Renal cortex interstitium (tissue), 11 donors: ENCODE measurements around the gene SMYD3. TPM values are rescaled to one million over a fixed set of nuclear protein-coding genes. Genes with fewer than 3 reads are reported as not detected.

Experiments
- DNase-seq, 11 donors: peaks; one replicate each; pipeline ENCODE4 v3.0.0-alpha.2; 2013; ENCODE audit warnings: low read depth in 9 of 11, low spot score in 4 of 11; ENCODE audit errors: extremely low read depth in 1 of 11
- polyA plus RNA-seq, 3 donors: library from polyadenylated mRNA; unstranded; fragments of 120-200 nt; gene quantifications; one replicate each; pipeline ENCODE4 v1.2.1, GENCODE V29; 2013; ENCODE audit not compliant: insufficient read length in 3 of 3

The SMYD3 gene
- polyA plus RNA-seq, 3 donors, result 25.0 to 28.7 (median 28.5) TPM

DNA sequence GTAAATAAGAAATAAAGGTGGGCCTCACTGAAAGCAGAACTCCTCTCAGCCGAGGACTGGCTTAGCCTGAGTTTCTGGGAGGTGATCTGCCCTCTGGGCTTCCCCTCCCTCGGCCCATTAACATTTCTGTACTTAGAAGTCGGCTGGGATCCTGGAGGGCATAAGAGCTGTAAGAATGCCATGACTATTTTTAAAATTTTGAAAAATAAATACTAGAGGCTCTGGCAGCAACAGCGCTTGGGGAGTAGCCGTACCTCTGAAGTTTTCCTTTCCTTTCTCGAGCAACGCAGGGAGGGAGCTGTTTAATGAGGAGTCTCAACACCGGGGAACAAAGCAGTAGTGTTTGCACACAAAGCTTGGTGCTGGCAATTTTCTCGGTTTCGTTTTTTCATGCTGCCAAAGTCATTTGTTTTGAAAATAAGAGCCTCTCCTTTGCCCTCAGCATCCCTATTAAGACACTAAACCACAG, 498.7 kb downstream of the SMYD3 start:
- no peak for DNase-seq

DNA sequence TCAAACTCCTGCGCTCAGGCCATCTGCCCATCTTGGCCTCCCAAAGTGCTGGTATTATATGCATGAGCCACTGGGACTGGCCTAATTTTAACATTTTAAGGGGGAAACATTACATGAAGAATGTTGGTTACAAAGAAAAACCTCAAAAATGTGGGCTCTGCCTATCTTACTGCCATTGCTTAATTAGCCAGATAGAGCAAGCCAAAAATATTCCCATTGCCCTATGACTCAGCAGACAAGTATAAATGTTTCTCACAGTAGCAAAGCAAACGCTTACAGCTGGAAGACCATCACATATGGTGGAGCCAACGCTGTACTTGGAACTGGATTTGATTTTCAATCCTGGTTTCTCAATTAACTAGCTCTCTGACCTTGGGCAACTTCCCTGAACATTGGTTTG, 502.0 kb downstream of the SMYD3 start:
- DNase-seq, result no peak

DNA sequence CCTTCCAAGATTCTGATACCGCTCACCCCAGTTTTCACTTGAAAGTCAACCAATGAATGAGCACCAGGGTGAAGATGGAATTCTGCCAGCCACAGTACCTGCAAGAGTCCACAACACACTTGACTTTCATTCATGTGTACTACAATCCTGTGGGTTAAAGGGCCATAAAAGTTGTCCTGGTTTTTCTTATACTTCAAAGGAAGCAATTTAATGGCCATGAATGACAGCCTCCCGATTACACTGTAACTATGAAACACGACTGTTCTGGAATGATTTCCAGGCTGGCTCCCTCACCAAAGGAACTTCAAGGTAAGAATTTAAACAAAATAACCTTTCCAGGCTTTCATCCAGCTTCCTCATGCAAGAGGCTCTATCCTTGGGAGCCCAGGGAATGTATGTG, 502.8 kb downstream of the SMYD3 start:
- DNase-seq, result peak in 3 of 11 donors; percentile 26 to 59 (median 51)

DNA sequence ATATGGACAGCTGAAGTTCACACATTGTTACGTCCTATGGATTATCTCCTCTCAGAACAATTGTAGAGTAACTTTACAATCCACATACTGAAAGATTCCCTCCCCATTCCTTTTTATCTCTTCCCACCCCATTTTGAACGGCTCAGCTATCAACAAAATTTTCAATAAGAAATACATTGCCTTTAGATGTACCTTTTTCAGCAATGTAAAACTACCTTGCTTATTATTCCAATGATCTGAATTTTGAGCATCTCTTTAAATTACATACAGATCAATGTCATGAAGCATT, 503.7 kb downstream of the SMYD3 start:
- no peak for DNase-seq

DNA sequence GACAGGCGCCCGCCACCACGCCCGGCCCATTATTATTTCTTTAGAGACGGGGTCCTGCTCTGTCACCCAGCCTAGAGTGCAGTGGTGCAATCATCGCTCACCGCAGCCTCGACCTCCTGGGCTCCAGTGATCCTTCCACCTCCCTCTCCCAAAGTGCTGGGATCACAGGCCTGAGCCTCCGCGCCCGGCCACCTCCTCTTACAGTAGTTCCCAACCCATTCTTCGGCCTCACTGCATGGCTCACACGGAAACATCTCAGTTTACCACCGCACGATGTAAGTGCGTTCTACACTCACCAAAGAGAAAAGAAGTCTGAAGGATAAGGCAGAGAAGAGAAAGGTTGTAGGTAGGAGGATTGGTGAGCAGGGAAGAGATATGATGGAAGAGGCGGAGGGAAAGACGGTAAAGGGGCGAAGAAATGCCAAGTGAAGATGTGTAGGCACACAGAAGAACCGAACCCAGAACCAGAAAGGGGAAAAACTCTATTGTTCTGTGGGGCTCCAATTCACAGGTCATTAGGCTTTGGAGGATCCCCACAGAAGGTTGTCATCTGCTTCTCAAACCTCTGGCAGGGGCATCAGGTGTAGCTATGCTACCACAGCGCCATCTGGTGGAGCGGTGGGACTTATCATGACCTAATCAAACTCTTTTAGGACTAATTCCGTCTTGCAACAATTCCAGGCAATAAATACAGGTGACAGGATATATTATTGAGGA, 504.2 kb downstream of the SMYD3 start:
- peak; percentile 71 to 86 (median 79) for DNase-seq

DNA sequence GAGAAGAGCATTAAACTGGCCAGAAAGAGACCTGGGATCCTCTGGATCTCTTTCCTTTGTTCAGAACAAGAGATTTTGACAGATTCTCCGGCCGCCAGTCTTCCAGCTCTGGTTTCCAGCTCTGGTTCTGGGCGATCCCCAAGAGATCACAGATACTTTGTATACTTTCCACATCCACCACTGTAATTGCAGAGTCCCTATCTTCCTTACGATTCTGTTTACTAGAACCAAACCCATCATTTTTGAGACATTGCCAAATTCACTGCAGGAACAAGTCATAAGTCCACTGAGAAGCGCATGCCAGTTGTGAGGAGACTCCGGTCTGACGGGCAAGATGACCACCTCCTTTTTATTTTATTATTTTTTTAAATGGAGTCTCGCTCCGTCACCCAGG, 505.2 kb downstream of the SMYD3 start:
- DNase-seq, result no peak

DNA sequence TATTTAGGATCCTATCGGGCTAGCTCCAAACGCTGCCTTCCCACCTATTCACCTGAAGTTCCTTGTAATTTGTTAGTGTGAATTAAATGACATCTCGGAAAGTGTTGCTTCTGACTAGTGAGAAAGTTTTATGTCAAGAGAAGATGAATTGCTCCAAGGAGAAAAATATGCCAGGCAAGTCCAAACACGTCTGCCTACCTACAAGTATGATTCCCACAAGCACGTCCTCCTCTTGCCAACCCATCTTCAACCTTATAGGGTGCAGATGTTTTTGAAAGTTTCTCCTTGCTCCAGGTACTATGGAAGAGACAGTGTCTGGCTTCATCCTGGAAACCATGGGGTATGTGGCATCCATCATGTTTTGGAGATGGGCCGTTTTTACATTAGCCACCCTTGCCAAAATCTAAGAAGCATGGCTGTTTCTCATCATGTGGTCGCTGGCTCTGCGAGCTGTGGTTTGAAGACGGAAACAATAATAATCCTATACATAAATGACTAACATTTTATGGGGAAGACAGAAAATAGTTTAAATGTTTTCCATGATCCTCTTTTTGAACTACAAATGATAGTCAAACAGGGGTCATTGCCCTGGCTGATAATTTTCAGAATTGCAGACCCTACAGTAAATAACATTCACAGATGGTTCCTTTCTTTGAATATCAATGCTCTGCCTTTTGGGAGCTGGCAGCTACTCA, 505.8 kb downstream of the SMYD3 start:
- peak in 1 of 11 donors; percentile 26 for DNase-seq

DNA sequence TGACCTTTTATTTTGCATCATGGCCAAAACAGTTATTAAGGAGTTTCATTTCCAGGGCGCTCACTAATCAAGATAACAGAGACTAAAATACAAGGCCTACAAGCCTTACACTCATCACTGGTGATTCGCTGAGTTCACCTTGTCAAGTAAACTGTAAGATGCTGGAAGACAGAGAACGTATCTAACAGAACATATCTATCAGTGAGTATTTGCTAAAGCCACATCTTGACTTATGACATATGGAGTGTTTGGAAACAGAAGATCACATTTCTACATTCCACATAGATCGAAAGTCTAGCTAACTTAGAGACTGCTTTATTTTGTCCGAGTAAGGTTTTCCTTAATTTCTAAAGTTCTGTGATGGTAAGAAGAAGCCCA, 506.5 kb downstream of the SMYD3 start:
- DNase-seq, result no peak

DNA sequence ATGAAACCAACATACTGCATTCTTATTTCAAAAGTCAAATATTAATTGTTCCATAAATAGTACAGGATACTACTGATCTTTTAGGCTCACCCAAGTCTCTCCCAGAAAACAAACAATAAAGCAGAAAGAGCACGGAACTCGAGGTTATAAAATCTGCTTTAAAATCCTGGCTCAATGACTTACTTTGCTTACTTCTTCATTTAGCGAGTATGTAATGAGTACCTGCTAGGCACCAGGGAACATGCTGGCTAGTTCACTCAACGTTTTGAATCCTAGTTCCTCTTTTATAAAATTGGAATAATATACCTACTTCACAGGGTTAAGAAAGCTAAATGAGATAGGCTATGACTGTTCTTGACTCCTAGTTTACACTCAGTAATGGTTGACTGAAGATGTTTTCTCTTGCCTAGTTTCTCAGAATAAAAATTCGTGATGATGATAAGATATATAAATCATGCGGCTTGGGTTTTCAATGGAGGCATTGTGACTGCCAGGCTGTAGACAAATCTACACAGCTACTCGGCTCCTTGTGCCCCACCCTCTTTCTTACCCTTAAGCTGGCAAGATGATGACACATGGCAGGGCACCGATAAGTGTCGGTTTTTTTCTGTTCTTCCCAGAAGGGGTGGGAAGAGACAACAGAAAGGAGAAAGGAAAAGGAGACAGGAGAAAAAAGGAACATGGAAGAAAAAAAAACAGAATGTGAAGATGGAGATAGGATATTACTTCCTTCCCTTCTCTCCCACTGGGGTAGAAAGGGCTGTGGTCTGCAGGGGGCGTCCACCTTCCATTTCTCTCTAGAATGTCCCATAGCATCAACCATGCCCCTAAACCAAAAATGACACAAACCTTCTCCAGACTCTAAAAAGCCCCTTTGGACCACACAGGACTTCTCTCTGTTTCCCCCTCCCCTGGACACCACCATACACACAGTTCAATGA, 507.1 kb downstream of the SMYD3 start:
- no peak for DNase-seq

DNA sequence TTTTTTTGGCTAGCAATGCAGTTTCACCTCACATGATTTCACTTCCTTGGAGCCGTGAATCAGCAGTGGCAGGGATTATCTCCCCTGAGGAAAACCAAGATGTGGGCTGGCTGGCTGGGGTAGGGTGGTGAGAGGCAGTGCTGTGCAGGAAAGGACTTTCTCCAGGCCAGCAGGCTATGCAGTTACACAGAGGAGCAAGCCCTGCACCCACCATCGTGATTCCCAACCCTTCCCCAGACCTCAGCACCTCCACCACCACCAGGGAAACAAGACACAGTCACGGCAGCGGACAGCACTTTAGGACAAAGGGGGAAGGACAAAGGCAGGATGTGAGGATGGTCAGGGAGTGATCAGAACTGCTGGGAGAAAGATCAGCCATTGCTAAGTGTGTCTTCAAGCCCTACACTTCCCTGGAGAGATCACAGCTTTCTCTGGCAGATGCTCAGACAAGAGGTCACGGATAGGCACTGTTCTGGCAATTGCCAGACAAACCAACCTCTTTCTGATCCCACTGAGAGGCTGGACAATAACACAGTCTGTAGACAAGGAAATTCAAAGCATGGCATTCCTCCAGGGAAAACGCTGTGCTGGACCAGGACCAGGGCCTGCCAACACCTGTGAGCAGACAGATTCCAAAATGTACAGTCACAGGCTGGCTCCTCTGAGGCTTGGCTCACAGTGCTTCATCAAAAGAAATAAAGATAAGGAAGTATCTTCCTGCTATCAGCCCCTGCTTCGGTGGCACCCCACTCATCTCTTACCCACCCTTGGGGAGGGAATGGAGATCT, 509.4 kb downstream of the SMYD3 start:
- DNase-seq, result no peak

DNA sequence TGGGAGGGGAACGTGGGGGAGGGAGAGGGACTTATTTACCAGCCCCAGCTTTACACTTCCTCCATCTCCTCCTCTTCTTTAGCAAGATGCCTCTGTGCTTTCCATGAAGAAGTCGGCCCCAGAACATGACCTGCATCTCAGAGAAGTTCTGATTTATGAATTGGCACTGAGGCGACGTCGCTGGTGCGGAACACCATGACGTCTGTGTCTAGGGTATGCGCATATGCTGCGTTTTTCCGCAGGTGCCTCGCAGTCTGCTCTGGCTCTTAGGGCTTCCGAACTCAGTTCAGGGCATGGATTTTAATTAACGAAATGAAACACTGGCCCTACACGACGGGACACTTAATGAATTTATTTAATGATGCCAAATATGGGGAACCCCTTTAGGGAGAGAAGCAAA, 510.3 kb downstream of the SMYD3 start:
- DNase-seq, result no peak

DNA sequence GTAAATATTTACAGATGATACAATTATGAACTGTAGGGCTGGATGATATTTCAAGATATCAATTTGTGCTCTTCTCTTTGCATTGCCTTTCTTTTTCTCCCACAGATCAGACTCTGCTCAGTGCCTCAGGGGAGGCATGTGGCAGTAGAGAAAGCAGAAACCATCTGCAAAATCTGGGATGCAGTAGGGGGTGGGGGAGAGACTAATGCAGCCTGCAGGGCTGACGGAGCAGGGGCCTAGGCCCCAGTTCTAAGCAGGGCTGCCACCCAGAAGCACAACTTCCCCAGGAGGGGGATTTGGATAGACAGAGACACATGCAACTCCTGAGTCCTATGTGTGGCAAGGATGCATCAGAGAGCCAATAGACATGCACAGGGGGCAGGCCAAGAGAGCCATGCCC, 511.6 kb downstream of the SMYD3 start:
- no peak for DNase-seq

DNA sequence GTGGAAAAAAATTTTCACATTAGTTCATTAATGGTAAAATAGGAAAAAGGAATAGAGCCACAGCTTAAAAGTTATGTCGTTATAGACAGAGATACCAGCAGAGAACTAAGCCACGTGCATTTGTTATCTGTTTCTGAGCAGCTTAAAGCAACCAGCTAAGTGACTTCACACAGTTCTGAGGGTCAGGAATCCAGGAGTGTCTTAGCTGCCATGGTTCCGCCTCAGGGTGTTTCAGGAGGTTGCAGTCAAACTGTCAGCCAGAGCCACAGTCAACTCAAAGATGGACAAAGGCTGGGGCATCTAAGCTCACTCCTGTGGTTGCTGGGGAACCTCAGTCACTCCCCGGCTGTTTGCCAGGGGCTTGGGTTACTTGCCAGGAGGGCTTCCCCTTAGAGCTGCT, 515.8 kb downstream of the SMYD3 start:
- DNase-seq, result no peak

DNA sequence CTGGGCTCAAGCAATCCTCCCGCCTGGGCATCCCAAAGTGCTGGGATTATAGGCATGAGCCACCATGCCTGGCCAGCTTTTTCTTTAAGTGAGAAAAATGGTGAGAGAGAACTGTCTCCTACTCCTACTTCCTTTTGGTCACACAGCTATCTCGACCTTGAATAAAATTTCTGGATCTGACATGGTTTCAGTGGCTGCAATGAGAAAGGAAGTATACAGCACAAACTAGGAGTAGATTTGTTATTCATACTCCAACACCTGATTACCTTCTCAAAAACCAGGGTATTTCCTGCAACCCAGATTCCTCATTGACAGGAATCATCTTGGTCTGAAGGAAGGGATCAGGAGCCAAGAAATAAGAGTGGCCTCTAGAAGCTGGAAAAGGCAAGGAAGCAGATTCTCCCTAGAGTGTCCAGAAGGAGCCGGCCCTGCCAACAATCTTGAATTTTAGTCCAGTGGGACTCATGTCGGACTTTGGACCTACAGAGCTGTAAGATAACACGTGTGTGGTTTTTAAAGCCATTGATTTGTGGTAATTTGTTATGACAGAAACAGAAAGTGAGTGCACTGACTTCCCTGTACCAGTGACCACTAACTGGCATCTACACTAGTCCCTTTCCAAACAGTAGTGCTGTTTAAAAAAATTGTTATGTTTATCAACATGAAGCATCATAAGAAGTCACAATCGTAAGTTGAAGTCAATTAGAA, 516.6 kb downstream of the SMYD3 start:
- no peak for DNase-seq

DNA sequence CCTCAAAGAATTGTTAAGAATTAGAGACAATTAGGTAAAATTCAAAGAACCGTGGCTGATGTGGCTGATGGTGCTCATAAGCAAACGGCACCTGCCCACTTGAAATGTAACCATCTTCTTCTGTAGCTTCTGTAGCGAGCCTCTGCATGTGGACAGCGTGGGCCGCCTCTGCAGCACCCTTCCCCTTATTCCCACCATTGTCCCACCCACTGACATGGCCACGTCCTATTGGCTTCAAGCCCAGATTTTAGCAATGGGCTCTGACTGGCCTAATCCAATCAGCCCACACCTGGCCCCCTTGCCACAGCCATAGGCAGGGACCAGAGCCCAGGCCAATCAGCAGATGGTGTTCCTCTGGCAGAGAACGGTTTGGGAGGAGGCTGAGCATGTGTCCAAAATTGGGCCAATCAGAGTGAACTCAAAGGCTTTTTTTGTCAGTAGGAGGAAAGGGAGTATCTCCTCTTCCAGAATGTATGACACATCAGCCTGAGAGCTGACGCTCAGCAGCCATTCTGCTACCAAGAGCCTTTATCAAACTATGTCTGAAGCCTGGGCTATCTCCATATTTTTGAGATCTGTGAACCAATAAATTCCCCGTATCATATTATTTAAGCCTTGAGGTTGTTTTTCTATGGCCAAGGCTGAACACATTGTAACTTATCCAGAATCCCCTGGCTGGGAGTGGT, 518.5 kb downstream of the SMYD3 start:
- no peak for DNase-seq

DNA sequence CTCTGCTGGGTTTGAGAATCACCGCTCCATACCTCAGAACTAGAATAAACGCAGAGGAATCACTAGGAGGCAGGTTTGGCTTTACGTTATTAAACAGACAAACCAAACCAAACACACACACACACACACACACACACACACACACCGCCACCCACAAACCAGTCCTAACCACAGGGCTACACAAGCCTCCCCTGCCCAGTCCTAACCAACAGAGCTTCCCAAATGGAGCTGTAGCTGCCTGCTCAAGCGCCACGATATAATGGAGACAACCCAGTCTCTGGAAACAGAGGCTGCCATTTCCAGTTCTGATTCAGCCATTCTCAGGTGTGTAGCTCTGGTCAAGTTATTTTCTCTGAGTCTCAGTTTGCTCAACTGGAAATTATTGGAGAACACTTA, 519.1 kb downstream of the SMYD3 start:
- DNase-seq, result no peak

DNA sequence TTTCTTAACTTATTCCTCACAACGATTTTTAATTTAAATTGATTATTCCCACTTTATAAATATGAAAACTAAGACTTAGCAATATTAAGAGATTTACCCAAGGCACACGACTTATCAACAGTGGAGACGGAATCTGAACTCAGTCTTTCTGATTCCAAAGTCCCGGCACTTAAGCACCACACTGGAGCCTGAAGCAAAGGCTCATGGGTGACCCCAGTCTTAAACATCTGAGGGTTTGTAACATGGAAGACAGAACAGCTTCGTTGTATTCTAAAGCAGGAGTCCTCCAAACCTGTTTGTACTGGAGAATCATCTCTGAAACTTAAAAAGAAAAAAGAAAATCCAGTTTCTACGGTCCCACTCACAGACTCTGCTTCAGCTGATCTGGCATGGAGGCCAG, 519.5 kb downstream of the SMYD3 start:
- DNase-seq, result no peak

DNA sequence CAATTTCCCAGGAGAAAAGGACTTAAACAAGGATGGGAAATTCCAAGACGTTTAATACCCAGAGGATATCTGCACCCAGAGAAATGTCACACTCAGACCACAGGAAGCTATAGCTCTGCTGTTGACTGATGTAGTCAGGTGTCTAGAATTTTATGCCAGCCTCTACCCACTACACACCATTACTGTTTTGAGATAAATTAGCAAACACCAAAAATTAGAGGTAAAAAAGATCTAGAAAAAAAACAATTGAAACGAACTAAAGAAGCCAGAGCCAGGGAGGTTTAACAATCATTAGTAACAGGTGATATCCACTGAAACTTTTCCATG, 519.9 kb downstream of the SMYD3 start:
- no peak for DNase-seq
